HG03565 (cell line): Measurements from ENCODE around the gene ERMAP.
A peak's percentile ranks its signal among the peaks of the same experiment; 100 is the strongest.
"Not testable (repeated sequence)": the region's sequence is repeated elsewhere in the genome, so short reads cannot be mapped to it uniquely, and the experiment has no call there.

Experiments
- ATAC-seq: cut with Tn5 transposase; IDR thresholded peaks from one replicate; pipeline ENCODE4 v1.9.1; 2021; ENCODE audit warnings: mild to moderate bottlenecking, moderate library complexity; ENCODE audit not compliant: unreplicated experiment

Gene ERMAP

DNA sequence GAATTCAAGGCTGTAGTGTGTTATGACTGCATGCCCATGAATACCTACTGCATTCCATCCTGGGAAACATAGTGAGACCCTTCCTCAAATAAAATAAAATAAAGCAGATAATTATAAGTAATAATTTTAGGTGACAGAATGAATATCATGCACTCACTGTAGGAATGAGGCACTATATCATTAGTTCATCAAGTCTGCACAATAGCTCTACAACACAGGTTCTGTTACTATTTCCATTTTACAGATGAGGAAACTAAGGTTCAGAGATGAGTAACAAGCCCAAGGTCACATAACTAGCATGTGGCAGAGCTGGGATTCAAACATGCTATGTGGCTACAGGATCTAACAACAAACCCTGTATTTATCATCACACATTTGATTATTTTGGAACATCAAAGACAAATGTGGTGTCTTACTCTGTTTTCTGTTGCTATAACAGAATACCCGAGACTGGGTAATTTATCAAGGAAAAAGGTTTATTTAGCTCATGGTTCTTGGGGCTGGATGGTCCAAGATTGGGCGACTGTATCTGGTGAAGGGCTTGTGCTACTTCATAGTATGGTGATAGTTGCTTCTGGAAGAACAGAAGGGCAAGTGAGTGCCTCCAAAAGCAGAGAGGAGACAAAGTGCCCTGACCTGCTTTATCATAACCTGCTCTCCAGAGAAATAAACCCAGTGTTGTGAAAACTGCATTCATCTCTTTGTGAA is 24.7 kb downstream of the ERMAP start:
- ATAC-seq, result no peak

DNA sequence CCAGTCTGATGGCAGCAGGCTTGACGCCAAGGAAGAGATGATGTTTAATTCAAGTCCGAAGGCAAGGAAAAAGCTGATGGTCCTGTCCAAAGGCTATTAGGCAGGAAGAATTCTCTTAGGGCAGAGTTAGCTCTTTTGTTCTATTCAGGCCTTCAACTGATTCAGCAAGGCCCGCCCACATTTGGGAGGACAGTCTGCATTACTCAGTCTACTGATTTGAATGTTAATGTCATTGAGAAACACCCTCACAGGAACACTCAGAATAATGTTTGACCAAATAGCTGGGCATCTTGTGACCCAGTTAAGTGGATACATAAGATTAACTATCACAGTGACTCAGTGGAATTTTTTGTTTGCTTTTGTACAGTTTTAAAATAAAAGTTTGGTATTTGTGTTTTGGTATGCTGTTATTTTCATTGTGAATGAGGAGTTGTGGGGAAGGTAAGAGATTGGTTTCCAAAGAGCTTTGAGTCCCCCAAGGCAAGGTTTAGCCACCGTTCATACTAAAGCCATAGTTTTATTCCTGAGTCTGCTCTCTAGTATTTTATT is 27.7 kb downstream of the ERMAP start:
- ATAC-seq, result no peak

DNA sequence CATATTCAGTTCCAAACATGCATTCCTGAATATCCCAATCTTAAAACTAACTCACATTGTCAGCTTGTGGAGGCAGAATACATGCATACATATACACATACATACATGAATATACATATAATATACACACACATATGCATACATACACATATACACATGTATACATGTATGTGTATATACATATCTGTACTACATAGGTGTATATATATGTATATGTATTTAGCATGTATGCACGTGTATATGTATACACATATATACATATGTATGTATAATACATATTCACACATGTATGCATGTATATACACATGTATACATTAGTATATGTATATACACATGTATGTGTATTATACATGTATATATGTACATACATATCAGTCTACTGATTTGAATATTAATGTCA is 28.3 kb downstream of the ERMAP start:
- ATAC-seq, result no peak

DNA sequence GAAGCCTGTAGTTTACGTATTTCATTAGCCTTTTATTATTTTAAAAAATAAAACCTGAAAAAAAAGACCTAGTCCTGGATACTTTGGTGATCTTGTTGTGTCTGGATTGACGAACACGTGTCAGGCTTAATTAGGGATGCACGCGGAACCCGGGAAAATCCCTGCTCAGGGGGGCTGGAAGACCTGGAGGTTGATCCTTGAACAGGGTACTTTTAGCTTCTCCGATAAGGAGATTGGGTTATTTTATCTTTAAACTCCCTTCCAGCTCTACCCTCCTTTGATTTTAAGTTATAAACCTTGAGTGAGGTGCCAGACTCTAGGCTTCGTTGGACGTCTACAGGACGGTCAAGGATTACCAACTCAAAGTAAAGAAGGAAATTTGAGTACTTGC is 28.9 kb downstream of the ERMAP start:
- no peak for ATAC-seq

DNA sequence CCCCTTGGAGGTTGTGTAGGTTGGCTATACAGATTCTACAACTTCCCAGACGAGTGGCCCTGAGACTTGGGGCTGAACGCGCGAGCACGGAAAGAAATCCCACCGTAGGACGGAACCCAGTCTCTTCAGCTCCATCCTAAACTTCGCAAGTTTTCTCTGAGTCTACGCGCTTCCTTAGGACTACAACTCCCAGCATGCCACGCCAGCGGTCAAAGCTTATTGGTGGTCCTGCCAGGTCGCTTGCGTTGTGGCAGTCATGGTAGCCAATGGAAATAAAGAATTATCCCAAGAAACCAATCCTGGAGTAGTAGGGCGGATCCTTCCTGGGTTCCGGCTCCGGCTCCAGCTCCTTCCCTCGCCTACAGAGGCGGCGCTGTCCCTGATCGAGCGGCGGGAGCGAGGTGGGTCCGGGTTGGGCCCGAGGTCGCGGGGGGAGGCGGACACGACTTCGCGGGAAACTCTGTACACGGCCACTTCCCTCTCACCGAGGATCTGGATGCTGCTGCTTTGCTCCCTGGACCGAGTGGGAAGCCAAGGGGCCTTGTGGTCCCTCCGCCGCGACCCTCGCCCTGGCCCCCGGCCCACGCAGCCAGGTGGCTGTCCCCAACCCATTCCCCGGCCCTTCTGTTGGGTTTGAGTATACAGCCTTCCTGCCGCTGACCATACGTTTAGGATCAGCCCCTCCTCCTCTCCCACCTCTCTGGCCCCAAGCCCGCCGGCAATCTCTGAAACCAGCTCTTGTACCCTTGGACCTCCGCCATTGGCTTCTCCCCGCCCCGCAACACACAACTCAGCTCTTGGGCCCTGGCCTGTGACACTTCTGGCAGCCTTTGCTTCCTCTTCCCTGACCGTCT is 29.6 kb downstream of the ERMAP start, which contains the start of gene ZNF691:
ZNF691 (plus strand) TSS at position 357 of the 854 bp plus-strand sequence. CDS start 3,046 bp downstream, outside the sequence.
- peak; percentile 90 for ATAC-seq

DNA sequence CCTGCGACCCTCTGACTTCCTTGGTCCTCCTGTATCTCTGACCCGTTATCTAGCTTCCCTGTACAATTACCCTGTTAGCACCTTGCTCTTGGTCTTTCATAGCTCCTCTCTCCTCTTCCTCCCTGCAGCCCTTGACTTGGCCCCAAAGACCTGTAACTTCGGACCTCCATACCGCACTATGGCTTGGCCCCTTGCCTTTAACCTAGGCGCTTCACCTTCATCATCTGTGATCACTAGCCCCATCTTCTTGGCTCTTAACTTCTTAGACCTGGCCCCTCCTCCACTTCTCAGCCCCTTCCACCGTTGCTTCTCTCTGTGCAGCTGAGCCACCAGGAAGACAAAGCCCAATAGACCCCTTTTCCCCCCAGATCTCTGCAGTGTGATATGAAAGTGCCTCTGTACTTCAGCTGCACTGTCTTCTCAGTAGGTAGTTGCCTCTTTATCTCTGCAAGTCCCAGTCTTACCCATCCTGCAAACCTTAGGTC is 30.2 kb downstream of the ERMAP start:
- no peak for ATAC-seq

DNA sequence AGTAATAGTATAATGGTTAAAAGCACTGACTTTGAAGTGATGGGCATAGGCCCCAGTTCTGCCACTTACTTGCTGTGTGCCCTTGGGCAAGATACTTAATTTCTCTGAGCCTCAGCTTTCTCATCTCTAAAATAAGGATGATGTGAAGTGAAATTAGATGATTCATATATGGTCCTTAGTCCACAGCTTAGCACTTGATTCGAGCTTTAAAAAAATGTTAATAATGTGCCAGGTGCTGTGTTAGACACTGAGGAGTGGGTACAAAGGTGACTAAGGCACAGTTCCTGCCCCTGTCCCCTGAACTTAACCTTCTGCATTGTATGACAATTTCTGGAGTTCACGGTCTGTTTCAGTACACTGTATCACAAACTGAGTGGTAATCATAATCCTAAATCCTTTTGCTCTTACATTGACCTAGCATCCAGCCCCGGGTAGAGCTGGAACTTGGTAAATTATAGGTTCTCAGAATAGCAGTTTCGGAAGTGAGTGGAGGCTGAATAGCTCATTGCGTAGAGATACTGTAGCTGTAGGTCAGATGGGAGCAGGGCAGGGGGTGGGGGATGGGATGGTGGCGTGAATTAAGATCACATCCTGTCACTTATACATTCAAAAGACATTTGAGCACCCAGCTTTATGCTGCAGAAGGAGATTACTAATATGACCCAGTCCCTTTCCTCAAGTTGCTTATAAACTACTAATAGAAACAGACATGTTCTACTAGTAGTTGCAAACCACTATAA is 31.0 kb downstream of the ERMAP start:
- ATAC-seq, result no peak

DNA sequence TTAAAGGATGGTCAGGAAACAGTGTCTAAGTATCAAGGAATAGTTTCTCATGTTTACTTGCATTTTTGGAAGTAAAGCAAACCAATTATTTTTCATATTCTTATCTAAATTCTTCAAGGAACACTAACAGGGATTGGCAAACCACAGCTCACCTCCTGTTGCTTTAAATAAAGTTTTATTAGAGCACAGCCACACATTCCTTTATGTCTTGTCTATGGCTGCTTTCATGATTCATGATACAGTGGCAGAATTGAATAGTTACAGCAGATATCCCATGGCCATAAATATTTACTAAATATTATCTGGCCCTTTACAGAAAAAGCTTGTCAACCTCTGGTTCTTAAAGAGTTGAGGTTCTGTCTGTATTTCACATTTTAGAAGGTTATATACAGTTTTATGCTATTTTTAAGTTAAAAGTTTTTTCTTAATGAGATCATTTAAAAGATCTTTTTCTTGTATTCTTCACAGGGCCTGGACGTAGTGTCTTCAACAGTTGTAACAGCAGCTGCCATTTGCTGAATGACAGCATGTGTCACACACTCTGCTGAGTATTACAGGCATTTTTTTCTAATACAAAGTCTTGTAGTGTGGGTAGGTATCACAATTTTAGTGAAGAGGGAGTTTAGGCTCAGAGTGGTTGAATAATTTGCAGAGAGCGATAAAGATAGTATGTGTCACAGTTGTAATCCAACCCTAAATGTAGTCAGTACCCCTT is 32.1 kb downstream of the ERMAP start:
- no peak for ATAC-seq

DNA sequence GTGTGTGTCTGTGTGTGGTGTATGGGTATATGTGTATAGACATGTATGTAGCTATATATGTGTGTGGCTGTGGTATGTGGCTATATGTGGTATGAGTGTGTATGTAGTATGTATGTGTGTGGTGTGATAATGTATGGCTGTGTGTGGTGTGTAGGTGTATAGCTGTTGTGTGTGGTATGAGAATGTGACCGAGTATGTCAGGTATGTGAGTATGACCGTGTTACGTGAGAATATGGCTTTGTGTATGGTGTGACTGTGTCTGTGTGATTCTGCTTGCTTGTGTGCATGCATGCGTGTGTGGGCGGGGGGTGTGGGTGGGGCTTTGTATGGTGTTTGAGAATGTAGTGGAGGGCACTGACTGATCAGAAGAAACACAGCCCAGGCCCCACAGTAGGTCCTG is 33.0 kb downstream of the ERMAP start:
- ATAC-seq, result no peak

DNA sequence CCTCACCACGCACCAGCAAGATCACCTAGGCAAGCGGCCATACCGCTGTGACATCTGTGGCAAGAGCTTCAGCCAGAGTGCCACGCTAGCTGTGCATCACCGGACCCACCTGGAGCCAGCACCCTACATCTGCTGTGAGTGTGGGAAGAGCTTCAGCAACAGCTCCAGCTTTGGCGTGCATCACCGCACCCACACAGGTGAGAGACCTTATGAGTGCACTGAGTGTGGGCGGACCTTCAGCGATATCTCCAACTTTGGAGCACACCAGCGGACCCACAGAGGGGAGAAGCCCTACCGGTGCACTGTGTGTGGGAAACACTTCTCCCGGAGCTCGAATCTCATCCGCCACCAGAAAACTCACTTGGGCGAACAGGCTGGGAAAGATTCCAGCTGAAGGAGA is 34.5 kb downstream of the ERMAP start:
- no peak for ATAC-seq

DNA sequence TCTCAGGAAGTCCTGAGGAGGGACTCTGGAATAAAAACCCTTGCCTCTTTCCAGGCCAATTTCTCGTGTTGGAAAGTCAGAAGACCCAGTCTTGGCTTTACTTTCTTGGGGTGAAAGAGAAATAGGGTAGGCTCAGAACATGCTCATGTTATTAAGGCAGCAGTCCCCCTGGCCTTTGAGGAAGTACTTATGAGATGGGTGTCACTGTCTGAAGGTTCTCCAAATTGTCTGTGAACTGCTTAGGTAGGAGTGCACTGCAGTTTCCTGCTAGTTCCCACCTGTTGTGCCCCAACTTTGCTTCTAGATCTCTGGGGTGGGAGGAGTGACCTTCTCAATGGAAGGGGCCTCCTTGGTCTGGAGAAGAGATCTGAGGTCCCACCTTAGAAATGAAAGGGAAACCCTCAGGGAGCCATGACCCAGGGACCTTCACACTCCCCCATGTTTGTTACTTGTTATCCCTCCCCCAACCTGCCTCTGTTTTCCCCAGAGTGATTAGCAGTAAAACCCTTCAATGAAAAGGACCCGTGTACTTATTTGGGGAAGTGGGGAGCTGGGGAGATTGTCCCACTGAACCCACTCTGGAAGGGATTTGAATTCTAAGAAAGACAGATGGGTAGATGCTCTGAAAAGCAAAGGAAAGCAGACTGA is 35.2 kb downstream of the ERMAP start:
- no peak for ATAC-seq

DNA sequence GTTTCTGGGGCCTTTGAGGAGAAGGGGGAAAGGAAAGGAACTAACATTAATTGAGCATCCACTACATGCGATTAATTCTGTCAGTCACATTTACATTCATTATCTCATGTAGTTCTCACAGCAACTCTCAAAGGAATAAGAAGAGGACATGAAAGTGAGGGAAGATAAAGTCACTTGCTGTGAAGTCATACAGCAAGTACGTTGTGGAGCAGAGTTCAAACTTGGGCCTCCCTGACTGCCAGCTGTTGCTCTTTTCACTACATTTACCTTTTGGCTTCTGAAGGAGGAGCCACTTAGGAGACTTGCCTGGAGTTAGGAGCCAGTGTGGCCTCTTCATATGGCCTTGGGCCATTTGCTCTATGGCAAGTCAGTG is 35.7 kb downstream of the ERMAP start:
- no peak for ATAC-seq

DNA sequence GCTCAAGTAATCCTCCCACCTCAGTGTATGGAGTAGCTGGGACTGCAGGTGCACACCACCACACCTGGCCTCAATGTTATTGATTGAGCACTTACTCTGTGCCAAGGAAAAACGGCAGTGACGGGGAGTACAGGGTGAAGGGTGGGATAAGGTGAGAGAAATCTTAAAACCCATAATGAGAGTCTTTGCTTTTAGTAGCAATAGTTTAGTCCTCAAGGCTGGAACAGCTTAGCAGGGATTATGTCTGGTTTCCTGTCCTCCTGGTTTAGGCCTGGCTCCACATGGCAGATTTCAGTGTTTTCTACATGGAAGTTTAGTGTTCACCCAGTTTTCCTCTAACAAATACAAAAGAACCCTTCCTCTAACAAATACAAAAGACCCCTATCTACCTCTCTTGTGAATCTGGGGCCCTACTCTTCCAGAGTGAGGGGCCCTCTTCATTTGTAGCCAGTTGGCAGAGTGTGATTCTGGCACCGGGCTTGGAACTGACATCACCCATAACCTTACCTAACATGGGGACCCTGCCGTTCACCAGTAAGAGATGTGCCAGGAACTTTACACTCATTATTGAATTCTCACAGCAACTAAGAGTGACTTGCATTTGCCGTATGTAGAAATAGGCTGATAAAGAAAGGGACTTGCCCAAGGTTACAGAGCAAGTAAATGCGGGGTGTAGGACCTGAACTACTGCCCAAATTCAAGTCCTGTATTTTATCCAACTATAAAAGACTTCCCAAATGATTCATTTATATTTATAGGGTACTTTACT is 36.4 kb downstream of the ERMAP start:
- ATAC-seq, result no peak

DNA sequence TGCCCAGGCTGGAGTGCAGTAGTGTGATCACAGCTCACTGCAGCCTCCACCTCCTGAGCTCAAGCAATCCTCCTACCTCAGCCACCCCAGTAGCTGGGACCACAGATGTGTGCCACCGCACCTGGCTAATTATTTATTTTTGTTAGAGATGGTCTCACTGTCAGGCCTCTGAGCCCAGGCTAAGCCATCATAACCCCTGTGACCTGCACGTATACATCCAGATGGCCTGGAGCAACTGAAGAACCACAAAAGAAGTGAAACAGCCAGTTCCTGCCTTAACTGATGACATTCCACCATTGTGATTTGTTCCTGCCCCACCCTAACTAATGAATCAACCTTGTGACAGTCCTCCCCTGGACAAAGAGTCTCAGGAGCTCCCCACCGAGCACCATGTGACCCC is 39.6 kb downstream of the ERMAP start:
- not testable (repeated sequence) for ATAC-seq

DNA sequence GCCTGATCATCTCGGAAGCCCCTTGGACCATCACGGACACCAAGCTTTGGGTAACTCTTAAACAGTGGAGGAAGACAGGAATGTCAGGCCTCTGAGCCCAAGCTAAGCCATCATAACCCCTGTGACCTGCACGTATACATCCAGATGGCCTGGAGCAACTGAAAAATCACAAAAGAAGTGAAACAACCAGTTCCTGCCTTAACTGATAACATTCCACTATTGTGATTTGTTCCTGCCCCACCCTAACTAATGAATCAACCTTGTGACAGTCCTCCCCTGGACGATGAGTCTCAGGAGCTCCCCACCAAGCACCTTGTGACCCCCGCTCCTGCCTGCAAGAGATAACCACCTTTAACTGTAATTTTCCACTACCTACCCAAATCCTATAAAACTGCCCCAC is 42.4 kb downstream of the ERMAP start:
- ATAC-seq, result not testable (repeated sequence)

DNA sequence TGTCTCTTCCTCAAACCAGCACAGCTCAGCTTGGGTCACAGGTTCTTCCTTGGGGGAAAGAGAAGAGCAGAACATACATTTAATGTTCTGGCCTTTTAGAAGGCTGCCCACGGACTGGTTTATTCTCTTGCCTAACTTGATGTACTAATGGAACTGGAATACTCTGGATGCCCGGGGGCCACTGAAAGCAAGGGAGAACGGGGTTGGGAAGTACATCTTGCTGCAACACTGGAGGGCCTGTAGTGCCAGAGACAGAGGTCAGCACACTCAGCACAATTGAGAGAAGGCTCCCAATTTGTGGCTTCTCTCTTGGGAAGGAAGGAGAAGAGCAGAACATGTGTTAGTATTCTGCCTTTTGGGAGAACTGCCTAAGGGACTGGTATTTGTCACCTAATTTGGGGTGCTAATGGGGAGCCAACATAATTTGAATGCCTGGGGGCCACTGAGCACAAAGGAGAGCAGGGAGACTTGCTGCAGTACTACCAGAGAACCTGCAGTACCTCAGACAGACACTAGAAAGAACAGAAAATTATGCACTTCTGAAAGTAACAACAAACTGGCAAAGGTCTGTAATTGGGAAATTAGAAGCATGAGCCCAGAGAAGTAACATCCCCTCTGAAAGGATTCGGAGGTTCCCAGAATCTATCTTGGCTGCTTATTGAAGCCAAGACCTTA is 43.6 kb downstream of the ERMAP start:
- no peak for ATAC-seq

DNA sequence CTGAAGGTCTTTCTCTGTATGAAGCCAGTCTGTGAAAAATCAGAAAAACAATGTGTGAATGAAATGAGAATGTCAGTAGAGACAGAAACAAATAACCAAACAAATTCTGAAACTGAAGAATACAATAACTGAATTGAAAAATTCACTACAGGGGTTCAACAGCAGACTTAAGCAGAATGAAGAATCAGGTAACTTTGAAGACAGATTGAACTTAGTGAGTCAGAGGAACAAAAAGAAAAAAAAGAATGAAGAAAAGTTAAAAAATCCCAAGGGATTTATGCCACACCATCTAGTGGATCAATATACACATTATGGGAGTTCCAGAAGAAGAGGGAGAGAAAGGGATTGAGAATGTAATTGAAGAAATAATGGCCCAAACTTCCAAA is 44.1 kb downstream of the ERMAP start:
- no peak for ATAC-seq

DNA sequence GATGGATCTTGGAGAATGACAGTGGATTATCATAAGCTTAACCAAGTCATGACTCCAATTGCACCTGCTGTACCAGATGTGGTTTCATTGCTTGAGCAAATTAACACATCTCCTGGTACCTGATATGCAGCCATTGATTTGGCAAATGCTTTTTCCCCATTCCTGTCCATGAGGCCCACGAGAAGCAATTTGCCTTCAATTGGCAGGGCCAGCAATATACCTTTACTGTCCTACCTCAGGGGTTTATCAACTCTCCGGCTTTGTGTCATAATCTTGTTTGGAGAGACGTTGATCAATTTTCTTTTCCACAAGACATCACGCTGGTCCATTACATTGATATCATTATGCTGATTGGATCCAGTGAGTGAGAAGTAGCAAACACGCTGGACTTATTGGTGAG is 49.6 kb downstream of the ERMAP start:
- no peak for ATAC-seq

DNA sequence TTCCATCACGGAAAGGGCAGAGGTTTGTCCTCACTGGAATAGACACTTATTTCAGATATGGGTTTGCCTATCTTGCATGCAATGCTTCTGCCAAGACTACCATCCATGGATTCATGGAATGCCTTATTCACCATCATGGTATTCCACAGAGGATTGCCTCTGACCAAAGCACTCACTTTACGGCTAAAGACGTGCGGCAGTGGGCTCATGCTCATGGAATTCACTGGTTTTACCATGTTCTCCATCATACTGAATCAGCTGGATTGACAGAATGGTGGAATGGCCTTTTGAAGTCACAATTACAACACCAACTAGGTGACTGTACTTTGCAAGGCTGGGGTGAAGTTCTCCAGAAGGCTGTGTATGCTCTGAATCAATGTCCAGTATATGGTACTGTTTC is 51.5 kb downstream of the ERMAP start:
- ATAC-seq, result not testable (repeated sequence)
